Fibroblast of peridontal ligament (primary cell): Measurements from ENCODE around the gene TRIAP1.
"Not testable (repeated sequence)": the region's sequence is repeated elsewhere in the genome, so short reads cannot be mapped to it uniquely, and the experiment has no call there.

ENCODE experiments used
- DNase-seq: peaks from one replicate; pipeline ENCODE4 v3.0.0-alpha.2; 2010; ENCODE audit errors: extremely low read depth

TRIAP1 gene

DNA sequence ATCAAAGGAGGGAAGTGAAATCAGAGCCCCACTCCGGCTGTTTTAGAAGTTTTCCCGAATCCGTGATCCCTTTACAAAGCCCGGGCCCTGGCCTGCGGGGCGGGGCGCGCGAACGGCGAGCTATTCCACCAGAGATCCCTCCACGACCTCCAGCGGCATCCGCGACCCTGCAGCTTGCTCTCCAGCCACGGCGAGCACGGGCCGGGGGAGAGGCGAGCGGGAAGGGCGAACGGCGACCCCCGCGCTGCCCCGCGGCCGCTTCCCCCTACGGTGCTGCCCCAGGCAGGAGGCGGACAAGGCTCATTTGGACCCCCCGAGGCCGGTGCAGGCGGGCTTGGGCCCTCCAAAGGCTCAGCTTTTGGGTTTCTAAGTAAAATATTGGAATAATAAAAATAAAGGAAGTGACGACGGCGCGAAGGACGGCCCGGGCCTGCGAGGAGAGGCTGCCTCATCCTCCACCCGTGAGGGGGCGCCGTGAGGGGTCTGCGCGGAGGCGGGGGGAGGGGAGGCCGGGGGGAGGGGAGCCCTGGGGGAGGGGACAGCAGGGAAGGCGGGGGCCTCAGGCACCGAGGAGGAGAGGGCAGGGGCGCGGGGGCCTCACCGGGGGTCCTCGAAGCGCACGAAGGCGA, 22.8 kb upstream of the TRIAP1 start:
- peak; percentile 23 for DNase-seq

DNA sequence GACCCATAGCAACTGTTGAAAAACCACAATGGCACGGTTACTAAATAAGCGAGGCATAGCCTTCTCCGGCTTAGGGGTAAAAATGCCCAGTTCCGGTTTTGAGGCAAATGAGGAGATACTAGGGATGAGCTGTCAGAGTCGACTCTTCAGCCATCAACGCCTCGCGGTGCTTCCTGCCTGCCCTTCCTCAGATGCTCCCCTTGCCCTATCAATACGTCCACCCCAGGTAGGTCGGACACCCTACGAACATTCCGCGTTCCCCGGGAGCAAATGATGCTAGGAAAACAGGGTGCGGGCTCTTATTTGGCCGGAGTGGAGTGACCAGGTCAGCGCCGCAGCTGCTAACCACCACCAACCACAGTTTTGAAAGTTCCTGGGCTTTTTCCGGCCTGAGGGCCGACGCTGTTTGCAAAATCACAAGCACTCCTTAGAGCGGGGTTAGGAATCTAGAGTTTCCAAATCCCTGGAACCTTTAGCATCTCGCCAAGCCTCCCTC, 22.2 kb upstream of the TRIAP1 start:
- DNase-seq = peak; percentile 69

GRCh38 chr12:120467439-120467838, 21.3 kb upstream of the TRIAP1 start:
- DNase-seq = no peak

- DNase-seq = peak; percentile 57
Measured at GRCh38 chr12:120466560-120467315, 20.6 kb upstream of the TRIAP1 start.

DNA sequence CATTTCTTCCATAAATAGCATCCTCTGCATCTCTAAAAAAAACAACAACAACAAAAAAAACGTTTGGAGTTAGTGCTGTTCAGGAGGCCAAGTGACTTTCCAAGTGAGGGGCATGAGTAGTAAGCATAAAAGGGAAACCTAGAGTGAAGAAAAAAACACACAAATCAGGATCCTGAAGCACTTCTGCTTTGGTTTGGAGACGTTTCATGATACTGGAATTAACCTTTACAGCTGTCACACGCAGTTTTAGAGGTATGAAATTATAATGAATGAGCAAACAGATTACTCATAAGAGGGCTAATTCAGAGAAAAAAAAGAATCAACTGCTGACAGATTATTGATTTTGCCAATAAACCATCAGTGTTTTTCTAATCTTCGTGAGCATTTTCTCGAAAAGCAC, 19.6 kb upstream of the TRIAP1 start:
- DNase-seq = no peak

DNA sequence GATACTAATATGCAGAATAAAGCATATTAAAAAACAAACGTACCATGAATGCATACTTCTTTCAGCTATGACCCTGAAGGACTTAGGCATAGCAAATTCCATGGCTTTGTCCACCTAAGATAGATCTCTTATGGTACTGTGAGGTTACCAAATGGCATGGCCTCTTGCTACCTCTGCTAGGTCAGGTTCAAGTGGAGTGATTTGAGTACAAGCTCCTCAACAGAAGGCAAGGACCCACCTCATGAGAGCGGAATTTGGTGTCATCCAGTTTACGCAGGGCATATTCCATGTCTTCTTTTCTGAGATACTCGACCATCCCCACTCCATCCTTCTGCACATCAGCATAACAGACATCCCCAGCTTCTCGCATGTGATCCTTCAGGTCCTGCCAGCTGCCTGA, 17.5 kb upstream of the TRIAP1 start:
- DNase-seq = no peak

- no peak for DNase-seq
Measured at GRCh38 chr12:120462099-120462640, 16.0 kb upstream of the TRIAP1 start.

DNA sequence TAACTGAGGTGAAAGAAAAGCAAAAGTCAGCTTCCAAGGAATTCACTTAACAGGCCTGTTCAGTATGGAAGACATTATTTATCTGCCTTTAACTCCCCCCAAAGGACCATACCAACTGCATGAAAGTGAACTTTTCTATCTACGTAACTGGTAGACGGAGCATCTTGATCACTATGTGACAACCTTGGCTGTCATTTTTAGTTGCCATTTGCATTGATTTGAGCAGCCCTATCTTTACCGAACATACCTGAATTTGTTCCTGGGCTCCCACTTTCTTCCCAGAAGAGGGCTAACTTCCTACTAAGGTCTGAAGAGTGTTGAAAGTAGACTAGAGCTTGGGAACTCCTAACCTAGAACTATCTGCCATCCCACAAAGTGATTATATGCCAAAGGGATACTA, 14.0 kb upstream of the TRIAP1 start:
- no peak for DNase-seq

- no peak for DNase-seq
Measured at GRCh38 chr12:120457133-120457532, 10.9 kb upstream of the TRIAP1 start.

DNA sequence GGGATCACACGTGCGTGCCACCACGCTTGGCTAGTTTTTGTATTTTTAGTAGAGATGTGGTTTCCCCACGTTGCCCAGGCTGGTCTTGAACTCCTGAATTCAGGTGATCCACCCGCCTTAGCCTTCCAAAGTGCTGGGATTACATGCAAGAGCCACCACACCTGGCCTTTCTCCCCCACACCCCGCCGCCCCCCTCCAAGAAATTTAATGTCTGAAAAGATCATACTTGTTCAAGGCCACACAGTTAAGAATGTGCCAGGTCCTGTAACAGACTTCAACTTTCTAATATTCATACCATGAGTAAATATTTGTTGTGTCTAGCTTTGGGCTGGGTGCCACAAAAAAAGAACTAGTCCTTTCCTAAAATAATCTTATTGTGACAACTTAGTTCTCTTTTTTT, 9.1 kb upstream of the TRIAP1 start:
- DNase-seq = no peak

DNA sequence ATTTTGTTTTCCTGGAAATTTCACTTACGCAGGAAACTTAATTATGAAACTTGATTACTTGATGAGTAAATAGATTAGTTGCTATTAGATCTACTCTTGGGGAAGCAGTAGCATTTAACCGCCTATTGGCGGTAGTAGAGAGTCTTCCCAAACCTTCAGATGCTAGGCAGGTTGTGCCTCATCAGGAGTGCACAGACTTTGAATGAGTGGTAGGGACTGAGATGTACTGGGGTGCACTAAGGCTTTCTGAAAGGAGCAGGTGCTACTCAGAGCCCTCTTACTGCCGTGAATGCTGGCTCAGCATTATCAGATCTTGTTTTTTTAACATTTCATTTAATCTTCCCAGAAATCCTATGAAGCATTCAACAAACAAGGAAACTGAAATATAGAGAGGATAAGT, 7.8 kb upstream of the TRIAP1 start:
- peak; percentile 21 for DNase-seq

- DNase-seq = no peak
Measured at GRCh38 chr12:120453060-120453750, 7.0 kb upstream of the TRIAP1 start.

DNA sequence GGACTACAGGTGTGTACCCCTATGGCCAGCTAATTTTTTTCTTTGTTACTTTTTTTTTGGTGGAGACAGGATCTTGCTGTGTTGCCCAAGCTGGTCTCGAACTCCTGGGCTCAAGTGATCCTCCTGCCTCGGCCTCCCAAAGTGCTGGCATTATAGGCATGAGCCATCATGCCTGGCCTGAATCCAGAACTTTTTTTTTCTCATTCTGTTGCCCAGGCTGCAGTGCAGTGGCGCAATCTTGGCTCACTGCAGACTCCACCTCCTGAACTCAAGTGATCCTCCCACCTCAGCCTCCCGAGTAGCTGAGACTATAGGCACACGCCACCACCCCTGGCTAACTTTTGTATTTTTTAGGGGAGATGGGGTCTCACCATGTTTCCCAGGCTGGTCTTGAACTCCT, 6.3 kb upstream of the TRIAP1 start:
- not testable (repeated sequence) for DNase-seq

- DNase-seq = no peak
Measured at GRCh38 chr12:120447992-120448391, 1.8 kb upstream of the TRIAP1 start.

- DNase-seq = not testable (repeated sequence)
Measured at GRCh38 chr12:120446844-120447178, 627 bp upstream of the TRIAP1 start.

GRCh38 chr12:120444676-120445075, 1.5 kb downstream of the TRIAP1 start:
- DNase-seq = no peak

GRCh38 chr12:120439646-120440247, 6.4 kb downstream of the TRIAP1 start:
- DNase-seq = peak; percentile 44

GRCh38 chr12:120438495-120439198, 7.5 kb downstream of the TRIAP1 start:
- DNase-seq = no peak

- DNase-seq = peak; percentile 97
Measured at GRCh38 chr12:120437735-120438494, 8.3 kb downstream of the TRIAP1 start, which contains the start of gene COX6A1. Gene COX6A1, plus strand, starts transcription at chr12:120438113. Its CDS starts 14 bp downstream, at chr12:120438127.

DNA sequence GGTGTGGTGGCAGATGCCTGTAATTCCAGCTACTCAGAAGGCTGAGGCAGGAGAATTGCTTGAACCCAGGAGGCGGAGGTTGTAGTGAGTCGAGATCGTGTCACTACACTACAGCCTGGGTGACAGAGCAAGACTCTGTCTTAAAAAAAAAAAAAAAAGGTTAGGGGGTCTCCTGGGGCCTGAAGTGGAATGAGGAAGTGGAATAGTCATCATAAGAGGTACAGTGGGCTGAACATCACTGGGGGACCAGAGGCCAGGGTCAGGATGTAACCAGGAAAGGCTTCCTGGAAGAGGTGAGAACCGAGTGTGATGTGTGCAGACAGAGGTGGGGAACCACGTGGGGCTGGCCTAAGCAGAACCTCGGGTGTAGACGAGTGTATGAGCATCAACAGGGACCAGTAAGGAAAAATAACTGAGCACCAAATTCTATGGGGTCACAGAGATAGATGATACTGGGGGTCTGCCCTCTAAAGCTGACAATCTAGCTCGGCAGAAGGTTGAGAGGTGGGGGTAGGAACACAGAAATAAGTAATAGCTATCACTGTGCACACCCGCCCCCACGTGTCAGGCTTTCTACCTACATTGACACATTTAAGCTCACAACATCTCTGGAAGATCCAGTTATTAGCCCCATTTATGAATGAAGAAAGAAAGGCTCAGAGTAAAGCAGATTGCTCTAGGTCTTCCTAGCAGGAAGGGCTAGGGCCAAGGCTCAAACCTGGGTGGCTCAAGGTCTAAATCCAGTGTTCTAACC, 13.2 kb downstream of the TRIAP1 start:
- no peak for DNase-seq
